H1 (cell line): Measurements from ENCODE around the gene RIN3.

Experiments
- ASH2L ChIP-seq: fragments of 200-600, 300-600 bp; sonication (generic); IDR thresholded peaks from one replicate; pipeline ENCODE4 v1.7.1; 2017; ENCODE audit warnings: low read length
- CBX5 ChIP-seq: fragments of 300-800, 300-1000 bp; sonication (generic); IDR thresholded peaks from 2 replicates; pipeline ENCODE4 v1.7.1; 2016; ENCODE audit warnings: antibody characterized with exemption, low read length, low read depth
- CTCF ChIP-seq, 3 experiments: IDR thresholded peaks; 1 replicate in 2 of 3; 2 replicates in 1 of 3; pipeline versions ENCODE4 v1.5.1 to v1.6.1; 2011; ENCODE audit warnings: low read length in 3 of 3, mild to moderate bottlenecking in 3 of 3, inconsistent platforms in 2 of 3, low read depth in 1 of 3, moderate library complexity in 1 of 3; ENCODE audit not compliant: insufficient read depth in 1 of 3; ENCODE audit errors: control extremely low read depth in 1 of 3
- EGR1 ChIP-seq: IDR thresholded peaks from 2 replicates; pipeline ENCODE4 v1.6.1; 2011; ENCODE audit warnings: low read depth, low read length, borderline replicate concordance
- EP300 ChIP-seq, 2 experiments: IDR thresholded peaks; 1 replicate in 1 of 2; 2 replicates in 1 of 2; pipeline ENCODE4 v1.6.1; 2011 to 2012; ENCODE audit warnings: low read depth in 2 of 2, low read length in 2 of 2, mild to moderate bottlenecking in 2 of 2, borderline replicate concordance in 1 of 2, inconsistent platforms in 1 of 2, moderate library complexity in 1 of 2
- EZH2 ChIP-seq: fragments of 200-600 bp; sonication (generic); IDR thresholded peaks from 2 replicates; pipeline ENCODE4 v1.7.1; 2012; ENCODE audit warnings: low read depth, mild to moderate bottlenecking, moderate library complexity, low read length, inconsistent platforms; ENCODE audit not compliant: severe bottlenecking
- POLR2AphosphoS5 ChIP-seq: IDR thresholded peaks from 2 replicates; pipeline ENCODE4 v1.6.1; 2011; ENCODE audit warnings: low read depth, low read length
- RAD21 ChIP-seq, 2 experiments: IDR thresholded peaks in 1 of 2; conservative IDR thresholded peaks in 1 of 2; 2 replicates each; pipeline ENCODE4 v1.6.1; 2011; ENCODE audit warnings: low read depth in 2 of 2, low read length in 2 of 2, improper control_type of control experiment in 1 of 2, inconsistent platforms in 1 of 2, mild to moderate bottlenecking in 1 of 2, moderate library complexity in 1 of 2
- RNF2 ChIP-seq: fragments of 200-900, 300-1000 bp; sonication (generic); IDR thresholded peaks from 2 replicates; pipeline ENCODE4 v1.7.1; 2016; ENCODE audit warnings: borderline replicate concordance, low read depth, mild to moderate bottlenecking, antibody characterized with exemption, low read length; ENCODE audit not compliant: poor library complexity, severe bottlenecking; ENCODE audit errors: missing control alignments
- SIX5 ChIP-seq: IDR thresholded peaks from 2 replicates; pipeline ENCODE4 v1.6.1; 2011; ENCODE audit warnings: mild to moderate bottlenecking, low read depth, low read length
- YY1 ChIP-seq: IDR thresholded peaks from 2 replicates; pipeline ENCODE4 v1.6.1; 2011; ENCODE audit warnings: low read depth, mild to moderate bottlenecking, low read length

- TF ChIP-seq ASH2L: no peak
- no peak for TF ChIP-seq CTCF (IDR thresholded peaks at IDR 0.05; ENCODE audit: control extremely low read depth in 1 of 3, insufficient read depth in 1 of 3, low read depth in 1 of 3, low read length in 3 of 3)
- no peak for TF ChIP-seq EGR1
- no peak for TF ChIP-seq EP300 (IDR thresholded peaks at IDR 0.05; ENCODE audit: borderline replicate concordance in 1 of 2, low read depth in 2 of 2, low read length in 2 of 2)
- no peak for TF ChIP-seq POLR2AphosphoS5
- no peak for TF ChIP-seq RNF2
- no peak for TF ChIP-seq CBX5
- TF ChIP-seq RAD21 (IDR thresholded peaks at IDR 0.05 in 1 of 2, conservative IDR thresholded peaks at IDR 0.05 in 1 of 2; ENCODE audit: low read depth in 2 of 2, low read length in 2 of 2): no peak
- TF ChIP-seq SIX5: no peak
- TF ChIP-seq EZH2: no peak
- no peak for TF ChIP-seq YY1
These were observed 160.1 kb downstream of the RIN3 start for GRCh38 chr14:92673601-92674150.
